BLaER1 treated with 17β-estradiol and CSF1 and Interleukin-3, amounts not matched to agents 10 nM and 100 nM (cell line): ENCODE measurements around the gene CCND1.

Source experiments
- H3K27ac ChIP-seq, 11 experiments: shearing (Covaris generic); formaldehyde crosslinking; 2 replicates each; pipeline ENCODE4 v1.8.1; 2022
- H3K27me3 ChIP-seq, 11 experiments: shearing (Covaris generic); formaldehyde crosslinking; 2 replicates each; pipeline ENCODE4 v1.8.1; 2022
- H3K36me3 ChIP-seq, 11 experiments: shearing (Covaris generic); formaldehyde crosslinking; 2 replicates each; pipeline ENCODE4 v1.8.1; 2022
- H3K4me1 ChIP-seq, 10 experiments: shearing (Covaris generic); formaldehyde crosslinking; 2 replicates each; pipeline ENCODE4 v1.8.1; 2022
- H3K4me2 ChIP-seq, 11 experiments: shearing (Covaris generic); formaldehyde crosslinking; 2 replicates each; pipeline ENCODE4 v1.8.1; 2022
- H3K4me3 ChIP-seq, 10 experiments: shearing (Covaris generic); formaldehyde crosslinking; 2 replicates each; pipeline ENCODE4 v1.8.1; 2022
- H3K9ac ChIP-seq, 11 experiments: shearing (Covaris generic); formaldehyde crosslinking; 2 replicates each; pipeline ENCODE4 v1.8.1; 2022
- H3K9me3 ChIP-seq, 11 experiments: shearing (Covaris generic); formaldehyde crosslinking; replicated peaks in 1 of 11; 2 replicates each; pipeline ENCODE4 v1.8.1; 2022
- H4K20me1 ChIP-seq, 11 experiments: shearing (Covaris generic); formaldehyde crosslinking; 2 replicates each; pipeline ENCODE4 v1.8.1; 2022
- Cebpa-rat ChIP-seq, 11 experiments: shearing (Covaris generic); IDR thresholded peaks; 2 replicates each; pipeline ENCODE4 v1.8.1; 2022

The CCND1 gene

GRCh38 chr11:69699213-69699612 is 58.3 kb downstream of the CCND1 start:
- peak overlapping the region in 1 of 10 experiments; percentile 23; a peak in 1 of 20 replicates for H3K4me3 ChIP-seq
- peaks cover 0 to 57% (median 34%) of the 10 kb centered on the region in 11 experiments; a peak in 16 of 22 replicates for H4K20me1 ChIP-seq
- no peak for TF ChIP-seq Cebpa-rat (IDR thresholded peaks at IDR 0.05)
- peaks cover 34 to 72% (median 58%) of the 10 kb centered on the region in 10 experiments for H3K4me1 ChIP-seq
- peak overlapping the region in 1 of 11 experiments; percentile 22; a peak in 1 of 22 replicates for H3K9ac ChIP-seq
- no peaks in the 10 kb centered on the region for H3K9me3 ChIP-seq
- peaks cover 77 to 98% (median 82%) of the 10 kb centered on the region in 11 experiments for H3K27me3 ChIP-seq
- peak overlapping the region; percentile 52 to 87 (median 81) for H3K4me2 ChIP-seq
- no peaks in the 10 kb centered on the region for H3K36me3 ChIP-seq
- peak overlapping the region in 1 of 11 experiments; percentile 15; a peak in 2 of 22 replicates for H3K27ac ChIP-seq

- H4K20me1 ChIP-seq = peaks cover 0 to 68% (median 47%) of the 10 kb centered on the region in 11 experiments; a peak in 17 of 22 replicates
- H3K4me3 ChIP-seq = no peak overlapping the region
- H3K27me3 ChIP-seq = peaks cover 78 to 98% (median 82%) of the 10 kb centered on the region in 11 experiments
- no peaks in the 10 kb centered on the region for H3K36me3 ChIP-seq
- TF ChIP-seq Cebpa-rat (IDR thresholded peaks at IDR 0.05) = no peak
- peaks cover 34 to 81% (median 58%) of the 10 kb centered on the region in 10 experiments for H3K4me1 ChIP-seq
- no peaks in the 10 kb centered on the region for H3K9me3 ChIP-seq
- H3K9ac ChIP-seq = no peak overlapping the region
- H3K27ac ChIP-seq = no peak overlapping the region
- peak overlapping the region; percentile 40 to 84 (median 56) for H3K4me2 ChIP-seq
Observed at GRCh38 chr11:69700278-69701140, 59.6 kb downstream of the CCND1 start.

GRCh38 chr11:69702239-69702691 is 61.3 kb downstream of the CCND1 start:
- no peaks in the 10 kb centered on the region for H3K36me3 ChIP-seq
- H3K9me3 ChIP-seq = no peaks in the 10 kb centered on the region
- TF ChIP-seq Cebpa-rat (IDR thresholded peaks at IDR 0.05) = no peak
- no peak overlapping the region for H3K9ac ChIP-seq
- H3K4me1 ChIP-seq = peaks cover 34 to 79% (median 55%) of the 10 kb centered on the region in 10 experiments
- H3K27me3 ChIP-seq = peaks cover 78 to 98% (median 82%) of the 10 kb centered on the region in 11 experiments
- H3K4me3 ChIP-seq = peak overlapping the region in 2 of 10 experiments; percentile 14 to 40; a peak in 3 of 20 replicates
- H3K4me2 ChIP-seq = peak overlapping the region in 9 of 11 experiments; percentile 15 to 49 (median 39); a peak in 10 of 22 replicates
- peaks cover 0 to 80% (median 60%) of the 10 kb centered on the region in 11 experiments; a peak in 17 of 22 replicates for H4K20me1 ChIP-seq
- no peak overlapping the region for H3K27ac ChIP-seq

GRCh38 chr11:69702769-69703452 is 62.0 kb downstream of the CCND1 start:
- H3K36me3 ChIP-seq = no peaks in the 10 kb centered on the region
- peak overlapping the region in 10 of 11 experiments; percentile 13 to 62 (median 34); a peak in 14 of 22 replicates for H3K4me2 ChIP-seq
- peaks cover 0 to 80% (median 60%) of the 10 kb centered on the region in 11 experiments; a peak in 17 of 22 replicates for H4K20me1 ChIP-seq
- H3K27me3 ChIP-seq = peaks cover 78 to 97% (median 82%) of the 10 kb centered on the region in 11 experiments
- H3K4me1 ChIP-seq = peaks cover 34 to 73% (median 51%) of the 10 kb centered on the region in 10 experiments
- H3K27ac ChIP-seq = no peak overlapping the region
- H3K4me3 ChIP-seq = 0 out of 20 replicates have a peak overlapping the region, but pooled peaks of 1 of the 10 experiments have one; percentile 13
- no peak overlapping the region for H3K9ac ChIP-seq
- TF ChIP-seq Cebpa-rat (IDR thresholded peaks at IDR 0.05) = no peak
- no peaks in the 10 kb centered on the region for H3K9me3 ChIP-seq

GRCh38 chr11:69703453-69703767 is 62.5 kb downstream of the CCND1 start:
- Histone ChIP-seq H3K9me3 (no peaks in the 10 kb centered on the region), H3K27me3 (peaks cover 81 to 97% (median 87%) of the 10 kb centered on the region in 11 experiments), H3K4me3 (no peak overlapping the region), H3K4me1 (peaks cover 33 to 68% (median 46%) of the 10 kb centered on the region in 10 experiments), H3K9ac (no peak overlapping the region), H4K20me1 (peaks cover 0 to 78% (median 60%) of the 10 kb centered on the region in 11 experiments; a peak in 17 of 22 replicates), H3K4me2 (peak overlapping the region; percentile 9 to 62 (median 45); a peak in 14 of 22 replicates), H3K36me3 (no peaks in the 10 kb centered on the region), H3K27ac (no peak overlapping the region)
- no peak for TF ChIP-seq Cebpa-rat (IDR thresholded peaks at IDR 0.05)
